Loucy (cell line): ENCODE measurements around the gene FABP7.

ENCODE experiments used
- H2AFZ ChIP-seq: fragments of 200-600 bp; sonication (generic); 2 replicates; pipeline ENCODE4 v1.6.0; 2016; ENCODE audit warnings: antibody characterized with exemption, mild to moderate bottlenecking, low read length, moderate library complexity
- H3F3A ChIP-seq: fragments of 200-600 bp; 2 replicates; pipeline ENCODE4 v1.6.0; 2016; ENCODE audit warnings: antibody characterized with exemption, low read depth, mild to moderate bottlenecking
- H3K27me3 ChIP-seq: fragments of 200-600 bp; sonication (generic); 2 replicates; pipeline ENCODE4 v1.6.1; 2014; ENCODE audit warnings: low read length, mild to moderate bottlenecking; ENCODE audit not compliant: insufficient read depth, poor library complexity, severe bottlenecking
- H3K36me3 ChIP-seq: fragments of 200-600 bp; sonication (generic); 2 replicates; pipeline ENCODE4 v1.6.1; 2016; ENCODE audit warnings: low read length; ENCODE audit not compliant: insufficient read depth
- H3K4me1 ChIP-seq: fragments of 200-600 bp; sonication (generic); 2 replicates; pipeline ENCODE4 v1.5.1; 2014; ENCODE audit warnings: low read length, mild to moderate bottlenecking; ENCODE audit not compliant: insufficient read depth, poor library complexity, severe bottlenecking
- H3K4me2 ChIP-seq: fragments of 200-600 bp; sonication (generic); 2 replicates; pipeline ENCODE4 v1.6.0; 2014; ENCODE audit warnings: antibody characterized with exemption, low read length, low read depth, mild to moderate bottlenecking; ENCODE audit not compliant: poor library complexity, severe bottlenecking
- H3K4me3 ChIP-seq: fragments of 200-600 bp; sonication (generic); 2 replicates; pipeline ENCODE4 v1.5.1; 2014; ENCODE audit warnings: low read length, mild to moderate bottlenecking, mixed read lengths; ENCODE audit not compliant: poor library complexity, severe bottlenecking
- H3K79me2 ChIP-seq: fragments of 200-600 bp; sonication (generic); 2 replicates; pipeline ENCODE4 v1.6.1; 2014; ENCODE audit warnings: low read length; ENCODE audit not compliant: insufficient read depth
- H3K9ac ChIP-seq: fragments of 200-600 bp; sonication (generic); 2 replicates; pipeline ENCODE4 v1.6.0; 2014; ENCODE audit warnings: mild to moderate bottlenecking, low read depth, low read length, moderate library complexity; ENCODE audit not compliant: poor library complexity, severe bottlenecking
- H3K9me2 ChIP-seq: fragments of 200-600 bp; sonication (generic); replicated peaks from 2 replicates; pipeline ENCODE4 v1.6.1; 2016; ENCODE audit warnings: low read depth, low read length, mixed read lengths
- H3K9me3 ChIP-seq: fragments of 200-600 bp; sonication (generic); 2 replicates; pipeline ENCODE4 v1.6.1; 2014; ENCODE audit warnings: mild to moderate bottlenecking, antibody characterized with exemption, low read length, low read depth; ENCODE audit not compliant: insufficient read depth
- H4K20me1 ChIP-seq: fragments of 200-600 bp; sonication (generic); 2 replicates; pipeline ENCODE4 v1.6.0; 2014; ENCODE audit warnings: antibody characterized with exemption, low read length, mild to moderate bottlenecking; ENCODE audit not compliant: insufficient read depth, poor library complexity, severe bottlenecking
- CTCF ChIP-seq: fragments of 200-600 bp; sonication (generic); conservative IDR thresholded peaks from 2 replicates; pipeline ENCODE4 v1.5.1; 2014; ENCODE audit warnings: mild to moderate bottlenecking, antibody characterized with exemption, low read length
- EZH2phosphoT487 ChIP-seq: fragments of 200-600 bp; IDR thresholded peaks from 2 replicates; pipeline ENCODE4 v1.6.1; 2018; ENCODE audit warnings: antibody characterized with exemption, mild to moderate bottlenecking, moderate library complexity, borderline replicate concordance

Gene FABP7

GRCh38 chr6:122733259-122733658, 46.3 kb upstream of the FABP7 start:
- Histone ChIP-seq H3F3A (no peaks in the 10 kb centered on the region), H3K79me2 (no peaks in the 10 kb centered on the region), H3K4me3 (no peak overlapping the region), H3K4me1 (no peaks in the 10 kb centered on the region), H3K9me3 (no peaks in the 10 kb centered on the region), H4K20me1 (no peaks in the 10 kb centered on the region), H3K27me3 (no peaks in the 10 kb centered on the region), H3K9me2 (no peaks in the 10 kb centered on the region), H3K9ac (no peak overlapping the region), H2AFZ (no peak overlapping the region), H3K4me2 (no peak overlapping the region), H3K36me3 (no peaks in the 10 kb centered on the region)
- TF ChIP-seq CTCF, result no peak
- TF ChIP-seq EZH2phosphoT487, result no peak

GRCh38 chr6:122734529-122735395, 44.8 kb upstream of the FABP7 start:
- Histone ChIP-seq H3K4me1 (no peaks in the 10 kb centered on the region), H3K9me2 (no peaks in the 10 kb centered on the region), H3K9ac (no peak overlapping the region), H3K27me3 (no peaks in the 10 kb centered on the region), H3F3A (no peaks in the 10 kb centered on the region), H3K4me3 (no peak overlapping the region), H3K36me3 (no peaks in the 10 kb centered on the region), H2AFZ (0 out of 2 replicates have a peak overlapping the region, but pooled peaks have one; percentile 35), H4K20me1 (no peaks in the 10 kb centered on the region), H3K4me2 (no peak overlapping the region), H3K79me2 (no peaks in the 10 kb centered on the region), H3K9me3 (no peaks in the 10 kb centered on the region)
- TF ChIP-seq CTCF (no peak), EZH2phosphoT487 (no peak)

DNA sequence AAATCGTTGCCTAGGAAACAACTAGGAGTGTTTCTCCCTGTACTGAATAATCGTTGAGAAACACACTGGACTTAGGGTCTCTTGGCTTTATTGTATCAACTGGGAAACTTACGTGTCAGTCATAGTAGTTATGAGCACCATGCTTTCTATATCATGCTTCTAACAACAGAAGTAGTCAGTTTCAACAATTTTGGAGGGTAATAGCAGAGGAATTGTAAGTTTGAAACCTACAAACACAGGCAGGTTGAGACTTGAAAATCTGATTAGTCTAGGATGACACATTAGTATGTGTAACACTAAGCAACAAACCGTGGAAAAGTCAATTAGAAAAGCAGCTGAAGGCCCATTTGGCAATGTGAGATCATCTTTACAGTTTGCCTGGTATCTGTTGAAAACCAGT, 43.9 kb upstream of the FABP7 start:
- no peak overlapping the region for H3K4me2 ChIP-seq
- no peaks in the 10 kb centered on the region for H3K9me3 ChIP-seq
- H3K79me2 ChIP-seq, result no peaks in the 10 kb centered on the region
- no peak overlapping the region for H3K9ac ChIP-seq
- no peaks in the 10 kb centered on the region for H3K4me1 ChIP-seq
- TF ChIP-seq EZH2phosphoT487, result no peak
- no peak for TF ChIP-seq CTCF
- H2AFZ ChIP-seq, result peak overlapping the region; percentile 25; the same call in 1 of the 2 replicates
- no peaks in the 10 kb centered on the region for H3K27me3 ChIP-seq
- H4K20me1 ChIP-seq, result no peaks in the 10 kb centered on the region
- H3F3A ChIP-seq, result no peaks in the 10 kb centered on the region
- H3K4me3 ChIP-seq, result no peak overlapping the region
- H3K9me2 ChIP-seq, result no peaks in the 10 kb centered on the region
- H3K36me3 ChIP-seq, result no peaks in the 10 kb centered on the region
